ENCODE measurements around the gene CD1B.
"Not testable (repeated sequence)": the region's sequence is repeated elsewhere in the genome, so short reads cannot be mapped to it uniquely, and the experiment has no call there.

CD1B gene

DNA sequence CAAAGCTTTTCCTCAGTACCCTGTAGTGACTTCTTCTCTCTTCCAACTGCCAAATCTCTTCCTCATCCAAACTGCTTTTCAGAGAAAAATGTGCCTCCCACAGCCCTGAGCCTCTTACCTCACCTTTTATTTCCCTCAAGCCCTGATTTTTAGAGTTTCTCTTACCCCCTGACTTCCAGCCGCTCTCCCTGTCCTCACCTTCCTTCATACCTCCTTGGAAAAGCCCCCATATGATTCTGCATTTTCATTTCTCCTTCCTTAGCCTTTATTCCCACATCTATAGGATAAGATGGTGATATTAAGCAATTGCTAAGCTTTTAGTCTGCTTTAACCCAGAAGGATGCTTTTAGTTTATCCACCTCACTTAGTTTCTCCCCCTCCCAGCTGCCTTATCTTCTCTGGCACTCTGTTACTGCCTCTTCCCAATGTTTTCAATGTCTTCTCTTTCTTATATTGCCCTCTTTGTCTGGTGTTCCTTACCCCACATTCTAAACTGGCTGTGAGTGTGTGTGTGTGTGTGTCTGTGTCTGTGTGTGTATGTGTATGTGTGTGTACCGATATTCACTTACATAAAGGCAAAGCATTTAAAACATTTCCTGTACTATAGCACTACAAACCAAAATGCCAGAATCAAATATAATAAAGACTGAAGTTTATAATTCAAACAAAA lies at the start of gene CD1B:
Gene CD1B (minus strand): TSS at position 51 of the 670 bp plus-strand sequence. CDS start 108 bp downstream, outside the sequence.
- DNase-seq (ENCODE audit: low read depth in 2 of 2, low spot score in 1 of 2): no peak

DNA sequence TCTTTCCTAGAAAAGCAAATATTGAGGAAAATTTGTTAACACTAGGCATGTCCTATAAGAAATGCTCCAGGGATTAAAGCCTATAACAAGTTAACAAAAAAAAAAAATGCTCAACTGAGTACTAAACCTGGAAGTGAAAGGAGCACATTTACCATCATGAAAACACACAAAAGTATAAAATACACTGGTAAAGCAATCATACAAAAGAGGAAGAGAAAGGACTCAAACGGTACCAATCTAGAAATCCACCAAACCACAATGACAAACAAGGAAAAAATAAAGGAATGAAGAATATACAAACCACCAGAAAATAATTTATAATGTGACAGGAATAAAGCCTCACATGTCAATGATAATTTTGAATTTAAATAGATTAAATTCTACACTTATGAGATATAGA lies 43.5 kb upstream of the CD1B start:
- no peak for DNase-seq (ENCODE audit: low read depth in 2 of 2, low spot score in 1 of 2)

DNA sequence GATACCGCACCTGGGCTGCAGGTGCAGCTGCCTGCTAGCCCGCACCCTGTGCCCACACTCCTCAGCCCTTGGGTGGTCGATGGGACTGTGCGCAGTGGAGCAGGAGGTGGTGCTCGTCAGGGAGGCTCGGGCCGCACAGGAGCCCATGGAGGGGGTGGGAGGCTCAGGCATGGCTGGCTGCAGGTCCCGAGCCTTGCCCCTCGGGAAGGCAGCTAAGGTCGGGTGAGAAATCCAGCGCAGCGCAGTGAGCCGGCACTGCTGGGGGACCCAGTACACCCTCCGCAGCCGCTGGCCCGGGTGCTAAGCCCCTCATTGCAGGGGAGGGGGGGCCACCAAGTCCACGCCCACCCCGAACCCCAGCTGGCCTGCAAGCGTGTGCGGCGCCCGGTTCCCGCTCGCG lies 42.8 kb upstream of the CD1B start:
- not testable (repeated sequence) for DNase-seq (ENCODE audit: low read depth in 2 of 2, low spot score in 1 of 2)

DNA sequence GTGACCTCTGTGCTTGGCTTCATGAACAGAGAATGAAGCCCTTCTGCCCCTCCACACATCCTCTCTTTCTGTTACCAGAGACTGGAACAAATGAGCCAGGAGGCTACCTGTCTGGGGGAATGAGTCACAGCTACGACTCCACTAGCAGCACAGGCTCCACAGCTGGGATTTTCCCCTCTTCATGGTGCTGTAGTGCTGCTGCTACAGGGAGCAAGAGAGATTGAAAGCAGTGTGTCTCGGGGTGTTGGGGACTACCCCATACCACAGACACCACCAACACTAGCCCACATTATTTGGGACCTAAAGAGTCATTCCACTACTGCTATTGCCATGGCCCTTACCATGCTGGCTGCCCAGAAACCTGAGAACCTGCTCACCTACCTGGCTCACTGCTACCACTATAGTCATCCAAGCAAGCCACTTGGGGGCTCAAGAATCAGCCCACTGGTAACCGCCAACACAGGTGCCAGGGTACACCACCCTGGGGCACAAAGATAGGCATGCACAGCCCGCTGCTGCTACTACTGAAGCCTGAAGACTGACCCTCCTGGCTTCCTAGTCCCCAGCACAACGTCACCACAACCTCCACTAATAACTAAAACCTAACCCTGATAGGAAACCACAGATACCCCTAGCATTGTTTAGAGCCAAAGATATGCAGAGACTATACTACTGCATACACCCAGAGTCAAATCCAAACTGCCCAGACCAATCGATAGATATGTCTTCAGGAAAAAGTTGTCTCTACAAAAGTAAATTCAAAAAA lies 40.0 kb upstream of the CD1B start:
- no peak for DNase-seq (ENCODE audit: low read depth in 2 of 2, low spot score in 1 of 2)

DNA sequence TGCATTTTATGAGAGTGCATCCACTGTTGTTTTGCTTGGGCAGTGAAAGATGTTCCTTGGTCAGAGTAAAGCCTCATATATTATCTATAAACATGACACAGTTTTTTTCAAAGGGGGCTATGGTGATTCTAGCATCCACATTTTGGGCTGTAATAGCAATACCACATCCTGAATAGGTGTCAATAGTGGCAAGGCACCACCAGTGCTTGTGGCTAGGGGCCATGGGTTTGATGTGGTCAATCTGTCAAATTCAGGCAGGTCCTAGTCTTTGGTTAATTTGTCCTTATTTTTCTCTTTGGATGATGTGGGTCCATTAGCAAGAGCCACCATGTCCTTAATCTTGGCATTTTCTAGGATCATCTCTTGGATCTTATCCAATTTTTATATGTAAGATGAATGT lies 35.5 kb upstream of the CD1B start:
- DNase-seq (ENCODE audit: low read depth in 2 of 2, low spot score in 1 of 2): no peak

DNA sequence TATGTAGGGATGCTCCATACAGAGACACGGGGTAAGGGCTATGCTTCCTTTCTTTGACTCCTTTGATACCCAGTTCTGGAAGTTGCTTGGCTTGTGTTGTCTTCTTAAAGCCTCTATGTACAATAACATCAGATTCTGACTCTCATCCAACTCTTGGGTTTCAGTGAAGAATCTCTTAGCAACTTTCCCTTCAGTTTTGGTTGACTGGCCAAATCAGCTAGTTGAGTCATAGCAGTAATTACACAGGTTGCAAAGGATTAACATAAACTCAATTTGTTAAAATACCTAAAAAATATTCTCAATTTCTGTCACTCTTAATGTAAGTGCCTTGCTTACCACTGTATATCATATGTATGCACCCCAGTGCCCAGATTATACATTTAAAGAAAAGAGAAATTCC lies 31.6 kb upstream of the CD1B start:
- no peak for DNase-seq (ENCODE audit: low read depth in 2 of 2, low spot score in 1 of 2)

DNA sequence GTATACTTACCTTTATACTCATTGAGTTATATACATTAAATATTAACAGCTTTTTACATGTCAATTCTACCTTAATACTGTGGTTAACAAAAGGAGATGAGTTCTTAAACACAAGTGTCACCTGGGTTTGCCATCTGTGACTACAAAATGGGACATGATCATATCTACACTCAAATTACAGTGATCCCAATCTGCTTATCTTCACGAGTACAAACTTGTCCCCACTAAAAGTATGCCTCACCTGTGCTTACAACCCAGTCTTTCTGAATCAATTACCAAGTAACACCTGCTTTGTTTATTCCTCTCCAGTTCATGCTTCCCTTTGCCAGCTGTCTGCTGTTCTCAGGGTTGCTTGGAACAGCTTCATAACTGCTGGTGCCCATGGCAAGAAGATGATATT lies 31.2 kb upstream of the CD1B start:
- no peak for DNase-seq (ENCODE audit: low read depth in 2 of 2, low spot score in 1 of 2)

DNA sequence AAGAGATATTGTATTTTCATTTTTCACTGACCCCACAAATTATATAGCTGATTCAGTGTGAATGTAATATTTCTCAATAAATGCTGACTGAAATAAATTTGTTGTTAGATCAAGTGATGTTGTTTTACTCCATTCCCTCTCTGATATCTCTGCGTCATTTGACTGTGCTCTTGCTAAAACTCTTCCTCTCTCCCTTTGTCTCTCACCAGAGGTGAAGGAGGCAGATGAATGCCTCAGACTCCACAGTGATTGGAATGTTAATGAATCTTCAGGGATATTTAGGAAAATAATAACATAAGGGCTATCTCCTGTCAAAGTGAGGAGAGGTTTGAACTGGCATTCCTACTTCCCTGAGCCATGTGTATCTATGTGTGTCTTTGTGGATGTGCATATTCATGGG lies 26.1 kb upstream of the CD1B start:
- DNase-seq (ENCODE audit: low read depth in 2 of 2, low spot score in 1 of 2): no peak

DNA sequence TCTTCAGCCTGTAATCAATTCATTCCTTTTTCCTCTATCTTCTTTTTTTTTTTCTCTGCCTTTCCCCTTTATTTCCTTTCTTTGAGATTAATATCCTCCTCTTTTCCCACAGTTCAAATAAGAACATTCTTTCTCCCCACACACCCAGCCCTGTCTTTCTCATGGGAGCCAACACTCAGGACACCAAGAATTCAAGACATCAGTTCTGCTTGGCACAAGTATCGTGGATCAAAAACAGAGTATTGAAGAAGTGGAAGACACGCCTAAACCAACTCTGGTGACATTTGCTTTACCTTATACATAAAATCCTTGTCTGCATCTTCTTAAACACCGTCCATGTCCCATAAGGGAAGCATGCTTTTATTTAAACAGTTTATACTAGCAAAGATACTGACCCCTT lies 25.3 kb upstream of the CD1B start:
- no peak for DNase-seq (ENCODE audit: low read depth in 2 of 2, low spot score in 1 of 2)

DNA sequence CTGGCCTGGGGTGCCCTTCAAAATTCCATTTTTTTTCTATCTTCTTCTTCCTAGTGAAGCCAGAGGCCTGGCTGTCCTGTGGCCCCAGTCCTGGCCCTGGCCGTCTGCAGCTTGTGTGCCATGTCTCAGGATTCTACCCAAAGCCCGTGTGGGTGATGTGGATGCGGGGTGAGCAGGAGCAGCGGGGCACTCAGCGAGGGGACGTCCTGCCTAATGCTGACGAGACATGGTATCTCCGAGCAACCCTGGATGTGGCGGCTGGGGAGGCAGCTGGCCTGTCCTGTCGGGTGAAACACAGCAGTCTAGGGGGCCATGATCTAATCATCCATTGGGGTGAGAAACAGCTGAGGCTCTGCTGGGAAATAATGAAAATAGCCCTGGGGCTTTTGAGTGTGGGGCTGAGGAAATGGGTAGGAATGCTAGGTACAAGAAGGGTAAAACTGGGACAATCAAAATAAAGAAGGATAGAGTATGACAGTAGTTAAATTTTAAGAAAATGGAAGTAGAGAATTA lies 24.5 kb upstream of the CD1B start:
- no peak for DNase-seq (ENCODE audit: low read depth in 2 of 2, low spot score in 1 of 2)

DNA sequence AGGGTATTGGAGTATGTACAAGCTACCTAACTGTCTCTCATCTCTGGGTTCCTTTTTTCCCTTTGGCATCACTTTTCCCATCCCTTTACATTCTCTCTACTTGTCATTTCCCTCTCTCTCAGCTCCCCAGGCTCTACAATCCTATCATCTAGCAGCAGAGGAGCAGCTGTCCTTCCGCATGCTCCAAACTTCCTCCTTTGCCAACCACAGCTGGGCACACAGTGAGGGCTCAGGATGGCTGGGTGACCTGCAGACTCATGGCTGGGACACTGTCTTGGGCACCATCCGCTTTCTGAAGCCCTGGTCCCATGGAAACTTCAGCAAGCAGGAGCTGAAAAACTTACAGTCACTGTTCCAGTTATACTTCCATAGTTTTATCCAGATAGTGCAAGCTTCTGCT lies 22.9 kb upstream of the CD1B start:
- DNase-seq (ENCODE audit: low read depth in 2 of 2, low spot score in 1 of 2): no peak

DNA sequence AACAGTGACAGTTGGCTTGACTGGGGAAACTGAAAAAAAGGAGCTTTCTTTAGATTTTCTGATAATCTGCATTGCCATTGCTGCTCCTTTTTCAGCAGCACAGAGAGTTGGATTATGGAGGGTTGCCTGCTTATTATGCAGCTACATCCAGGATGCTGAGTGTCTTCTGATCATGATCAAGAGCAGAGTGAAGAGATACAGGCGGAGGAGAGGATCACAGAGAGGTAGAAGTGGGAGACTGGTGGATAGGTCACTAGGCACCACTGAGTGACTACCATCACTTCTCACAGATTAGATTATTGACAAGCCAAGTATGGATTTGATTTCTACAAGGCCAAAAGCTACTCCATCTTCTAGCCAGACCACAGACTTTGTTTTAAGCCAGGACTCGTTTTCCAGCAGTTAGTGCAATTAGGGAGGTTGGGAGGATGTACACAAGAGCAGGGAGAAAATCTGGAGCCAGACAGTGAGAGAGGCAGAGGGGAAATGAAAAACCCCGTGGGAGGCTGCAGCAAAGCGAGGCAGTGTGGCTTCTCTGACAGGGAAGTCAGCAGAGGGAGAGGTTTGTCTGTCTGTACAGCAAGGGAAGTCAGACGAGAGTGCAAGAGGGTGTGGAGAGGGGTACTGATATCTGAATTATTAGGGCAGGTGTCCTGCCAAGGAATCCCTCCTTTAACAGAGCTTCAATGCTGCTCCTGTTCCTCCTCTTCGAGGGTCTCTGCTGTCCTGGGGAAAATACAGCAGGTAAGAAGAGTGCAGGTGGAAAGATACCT lies 22.2 kb upstream of the CD1B start, which contains the start of gene CD1E:
Gene CD1E (plus strand): TSS at position 592 of the 773 bp plus-strand sequence. CDS start 95 bp downstream, at position 687.
- DNase-seq (ENCODE audit: low read depth in 2 of 2, low spot score in 1 of 2): no peak

DNA sequence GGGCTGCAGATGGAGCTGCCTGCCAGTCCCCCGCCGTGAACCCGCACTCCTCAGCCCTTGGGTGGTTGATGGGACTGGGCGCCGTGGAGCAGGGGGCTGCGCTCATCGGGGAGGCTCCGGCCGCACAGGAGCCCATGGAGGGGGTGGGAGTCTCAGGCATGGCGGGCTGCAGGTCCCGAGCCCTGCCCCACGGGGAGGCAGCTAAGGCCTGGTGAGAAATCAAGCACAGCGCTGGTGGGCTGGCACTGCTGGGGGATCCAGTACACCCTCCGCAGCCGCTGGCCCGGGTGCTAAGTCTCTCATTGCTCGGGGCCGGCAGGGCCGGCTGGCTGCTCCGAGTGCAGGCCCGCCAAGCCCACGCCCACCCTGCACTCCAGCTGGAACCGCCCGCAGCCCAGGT lies 17.6 kb upstream of the CD1B start:
- DNase-seq (ENCODE audit: low read depth in 2 of 2, low spot score in 1 of 2): not testable (repeated sequence)

DNA sequence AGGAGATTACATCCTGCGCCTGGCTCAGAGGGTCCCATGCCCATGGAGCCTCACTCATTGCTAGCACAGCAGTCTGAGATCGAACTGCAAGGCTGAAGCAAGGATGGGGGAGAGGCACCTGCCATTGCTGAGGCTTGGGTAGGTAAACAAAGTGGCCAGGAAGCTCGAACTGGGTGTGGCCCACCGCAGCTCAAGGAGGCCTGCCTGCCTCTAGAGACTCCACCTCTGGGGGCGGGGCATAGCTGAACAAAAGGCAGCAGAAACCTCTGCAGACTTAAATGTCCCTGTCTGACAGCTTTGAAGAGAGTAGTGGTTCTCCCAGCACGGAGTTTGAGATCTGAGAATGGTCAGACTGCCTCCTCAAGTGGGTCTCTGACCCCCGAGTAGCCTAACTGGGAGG lies 5.1 kb upstream of the CD1B start:
- DNase-seq (ENCODE audit: low read depth in 2 of 2, low spot score in 1 of 2): not testable (repeated sequence)

DNA sequence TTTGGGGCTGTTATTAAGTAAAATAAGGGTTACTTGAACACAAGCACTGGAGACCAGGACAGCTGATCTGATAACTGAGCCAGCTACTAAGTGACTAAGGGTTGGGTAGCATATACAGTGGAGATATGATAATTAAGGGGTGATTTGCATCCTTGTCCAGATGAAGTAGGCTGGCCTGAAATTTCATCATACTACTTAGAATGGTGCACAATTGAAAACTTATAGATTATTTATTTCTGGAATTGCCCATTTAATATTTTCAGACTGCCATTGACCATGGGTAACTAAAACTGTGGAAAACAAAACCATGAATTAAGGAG lies 3.8 kb upstream of the CD1B start:
- no peak for DNase-seq (ENCODE audit: low read depth in 2 of 2, low spot score in 1 of 2)

DNA sequence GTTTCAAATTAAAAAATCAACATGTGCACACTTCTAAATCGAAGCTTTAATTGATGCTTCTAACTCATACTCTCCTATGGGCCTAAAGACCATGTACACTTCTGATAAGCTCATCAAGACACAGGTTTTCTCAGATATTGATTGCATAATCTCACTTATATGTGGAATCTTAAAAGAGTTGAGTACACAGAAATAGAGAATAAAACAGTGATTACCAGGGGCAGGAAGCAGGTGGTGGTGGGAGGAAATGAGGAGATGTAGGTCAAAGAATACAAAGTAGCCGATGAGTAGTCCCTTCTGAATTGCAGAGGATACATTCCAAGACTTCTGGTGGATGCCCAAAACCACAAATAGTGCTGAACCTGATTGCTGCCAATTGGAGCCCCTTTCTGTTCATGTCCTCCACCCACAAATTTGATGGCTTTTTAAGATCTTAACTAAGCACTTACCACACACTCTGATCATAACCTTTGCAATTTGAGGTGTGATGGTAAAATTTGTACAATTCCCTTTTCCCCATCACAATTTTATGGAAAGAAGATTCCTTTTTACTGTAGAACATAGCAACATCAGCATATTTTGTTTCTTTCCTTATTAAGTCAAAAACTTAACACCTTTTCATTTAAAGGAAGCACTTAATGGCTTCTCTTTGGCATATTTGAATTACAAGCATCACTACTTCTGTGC lies 3.3 kb upstream of the CD1B start:
- no peak for DNase-seq (ENCODE audit: low read depth in 2 of 2, low spot score in 1 of 2)

DNA sequence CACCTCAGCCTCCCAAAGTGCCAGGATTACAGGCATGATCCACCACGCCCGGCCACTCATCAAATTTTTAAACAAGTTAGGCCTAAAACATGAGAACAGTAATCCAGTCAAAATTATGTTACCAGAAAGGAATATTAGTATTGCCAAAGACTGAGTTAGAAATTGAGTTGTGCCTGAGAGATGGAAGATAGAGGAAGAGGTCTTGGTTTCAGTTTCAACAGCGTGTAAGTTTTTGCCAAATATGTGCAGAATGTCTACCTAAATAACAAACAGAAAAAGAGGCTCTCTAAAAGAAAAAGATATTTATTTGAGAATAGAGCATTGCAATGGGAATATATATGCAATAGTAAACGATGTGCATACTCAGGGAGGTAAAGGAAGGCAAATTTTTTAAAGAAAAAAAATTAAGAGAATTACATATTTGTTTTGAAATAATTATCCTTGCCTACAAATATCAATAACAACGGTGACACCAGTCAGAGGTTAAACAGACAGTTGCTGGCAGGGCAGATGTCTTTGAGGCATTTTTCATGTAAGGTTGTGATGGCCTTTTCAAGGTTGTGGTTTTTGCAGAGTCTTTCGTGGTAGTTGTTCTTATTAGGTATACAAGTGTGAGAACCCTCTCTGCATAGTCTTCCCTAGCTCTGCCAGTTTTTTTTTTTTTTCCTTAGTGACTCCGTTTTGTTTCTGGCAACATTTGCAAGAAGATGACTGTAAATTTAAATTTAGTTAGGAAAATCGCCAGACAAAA lies 2.2 kb upstream of the CD1B start:
- no peak for DNase-seq (ENCODE audit: low read depth in 2 of 2, low spot score in 1 of 2)

DNA sequence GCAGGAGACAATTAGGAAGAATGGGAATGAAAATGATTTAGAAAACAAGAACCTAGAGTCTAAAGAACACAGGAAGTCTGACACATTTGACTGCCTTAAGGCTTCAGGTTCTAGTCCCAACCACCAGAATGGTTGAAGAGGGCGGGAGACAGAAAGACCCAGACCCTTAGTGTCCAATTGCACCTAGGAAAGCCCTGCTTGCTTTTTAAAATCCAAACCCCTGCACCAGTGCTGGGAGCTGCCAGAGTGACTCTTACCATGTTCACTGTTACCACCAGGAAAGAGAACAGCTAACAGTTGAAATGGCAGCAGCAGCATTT lies 265 bp downstream of the CD1B start:
- no peak for DNase-seq (ENCODE audit: low read depth in 2 of 2, low spot score in 1 of 2)

DNA sequence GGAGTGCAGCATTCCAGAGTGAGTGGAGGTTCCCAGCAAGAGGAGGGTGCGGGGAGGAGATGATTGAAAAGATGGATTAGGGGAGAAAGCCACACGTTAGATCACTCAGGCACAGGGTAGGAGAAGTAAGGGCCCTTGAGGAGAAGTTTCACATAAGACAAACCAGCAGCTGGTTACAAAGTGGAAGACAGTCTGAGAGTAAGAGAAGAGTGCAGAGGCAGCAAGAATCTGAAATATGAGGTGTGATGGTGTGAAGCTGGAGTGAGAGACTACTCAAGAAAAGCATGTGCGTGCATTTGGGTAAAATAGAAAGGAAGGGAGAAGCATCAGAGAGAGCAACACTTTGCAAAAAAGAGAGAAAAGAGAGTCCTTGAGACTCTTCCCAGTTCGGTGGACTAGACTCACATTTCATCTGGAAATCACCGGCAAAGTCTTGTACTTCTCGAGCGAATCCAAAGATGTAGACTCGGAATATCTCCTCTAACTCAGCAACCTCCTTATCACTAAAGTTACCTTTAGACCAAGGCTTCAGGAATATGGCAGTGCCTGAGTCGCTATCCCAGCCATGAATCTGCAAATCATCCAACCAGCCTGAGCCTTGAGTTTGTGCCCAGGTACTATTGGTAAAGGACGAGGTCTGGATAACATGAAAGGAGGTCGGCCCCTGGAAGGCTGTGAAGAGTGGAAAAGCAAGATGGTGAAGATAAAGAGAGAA lies 783 bp downstream of the CD1B start:
- DNase-seq (ENCODE audit: low read depth in 2 of 2, low spot score in 1 of 2): no peak

DNA sequence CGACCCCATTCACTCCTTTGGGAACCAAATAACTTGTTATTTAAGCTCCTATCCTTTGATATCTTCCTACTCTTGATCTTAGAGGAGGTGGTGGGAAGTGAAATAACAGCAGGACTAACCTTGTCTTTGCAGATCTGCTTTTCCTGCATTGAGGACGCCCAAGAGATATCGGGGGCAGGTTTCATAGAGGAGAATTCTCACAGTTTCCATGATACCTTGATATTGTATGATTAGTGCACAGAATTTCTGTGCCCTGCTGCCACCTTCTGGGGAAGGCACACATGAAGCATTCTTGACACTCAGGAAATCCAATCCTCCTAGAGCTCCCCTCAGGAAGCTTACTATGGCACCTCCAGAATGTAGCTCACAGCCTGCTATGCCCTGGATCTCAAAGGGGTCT lies 1.6 kb downstream of the CD1B start:
- DNase-seq (ENCODE audit: low read depth in 2 of 2, low spot score in 1 of 2): no peak
